Naive thymus-derived CD4-positive, alpha-beta T cell (primary cell): Measurements from ENCODE around the gene OR10H1. TPM values are rescaled to one million over a fixed set of nuclear protein-coding genes. Genes with fewer than 3 reads are reported as not detected.

Experiments used
- ATAC-seq: fragments of 150-1000 bp; cut with Tn5 transposase; 2 replicates; pipeline ENCODE4 v1.10.0; 2021; ENCODE audit warnings: mild to moderate bottlenecking, moderate library complexity
- CTCF ChIA-PET: fragments of 350-600 bp; sonication (Branson Sonifier 250); formaldehyde crosslinking; loops from one replicate; lab custom pipeline; 2021; ENCODE audit warnings: antibody characterized with exemption; lab: Charles Lee
- POLR2A ChIA-PET: fragments of 350-600 bp; sonication (Branson Sonifier 250); formaldehyde crosslinking; loops from one replicate; lab custom pipeline; 2021; ENCODE audit warnings: antibody characterized with exemption, inconsistent platforms; lab: Charles Lee
- DNase-seq, 9 donors: peaks; one replicate each; pipeline versions ENCODE4 v3.0.0 to v3.0.0-alpha.2; 2020 to 2022; ENCODE audit warnings: mixed read lengths in 1 of 9
- H3K27ac ChIP-seq: one replicate; pipeline ENCODE4 v1.7.0; 2013; ENCODE audit warnings: mild to moderate bottlenecking, low read depth, low read length, moderate library complexity
- H3K27me3 ChIP-seq, 2 donors: one replicate each; pipeline ENCODE4 v1.7.0; 2013; ENCODE audit warnings: low read length in 2 of 2, mild to moderate bottlenecking in 2 of 2, moderate library complexity in 2 of 2; ENCODE audit not compliant: control insufficient read depth in 2 of 2, insufficient read depth in 2 of 2
- H3K36me3 ChIP-seq, 3 experiments: 1 replicate in 2 of 3; 2 replicates in 1 of 3; pipeline ENCODE4 v1.7.0; 2013; ENCODE audit warnings: low read length in 3 of 3, mild to moderate bottlenecking in 3 of 3, moderate library complexity in 1 of 3; ENCODE audit not compliant: insufficient read depth in 3 of 3, control insufficient read depth in 2 of 3
- H3K4me1 ChIP-seq, 2 donors: one replicate each; pipeline ENCODE4 v1.7.0; 2013; ENCODE audit warnings: low read length in 2 of 2, mild to moderate bottlenecking in 2 of 2, moderate library complexity in 1 of 2; ENCODE audit not compliant: control insufficient read depth in 2 of 2, insufficient read depth in 2 of 2
- H3K4me3 ChIP-seq: 2 replicates; pipeline ENCODE4 v1.7.0; 2013; ENCODE audit warnings: mild to moderate bottlenecking, low read length
- H3K9me3 ChIP-seq, 3 experiments: 1 replicate in 2 of 3; 2 replicates in 1 of 3; pipeline ENCODE4 v1.7.0; 2013; ENCODE audit warnings: low read length in 3 of 3; ENCODE audit not compliant: control insufficient read depth in 2 of 3
- H3K27ac Mint-ChIP-seq, 9 donors: one replicate each; pipeline ENCODE4 v1.8.0; 2020 to 2022; ENCODE audit warnings: mixed read lengths in 9 of 9, mild to moderate bottlenecking in 8 of 9, moderate library complexity in 5 of 9, inconsistent platforms in 2 of 9
- H3K27me3 Mint-ChIP-seq, 5 donors: one replicate each; pipeline ENCODE4 v1.8.0; 2021 to 2022; ENCODE audit warnings: mixed read lengths in 5 of 5, mild to moderate bottlenecking in 1 of 5
- H3K36me3 Mint-ChIP-seq, 5 donors: one replicate each; pipeline ENCODE4 v1.8.0; 2020 to 2022; ENCODE audit warnings: mixed read lengths in 5 of 5, mild to moderate bottlenecking in 3 of 5, inconsistent platforms in 1 of 5
- H3K4me1 Mint-ChIP-seq, 7 donors: one replicate each; pipeline ENCODE4 v1.8.0; 2020 to 2022; ENCODE audit warnings: mixed read lengths in 7 of 7, mild to moderate bottlenecking in 3 of 7, inconsistent platforms in 1 of 7
- H3K4me3 Mint-ChIP-seq, 10 donors: one replicate each; pipeline ENCODE4 v1.8.0; 2020 to 2022; ENCODE audit warnings: mild to moderate bottlenecking in 10 of 10, mixed read lengths in 10 of 10, moderate library complexity in 6 of 10, inconsistent platforms in 2 of 10
- H3K9me3 Mint-ChIP-seq, 11 donors: one replicate each; pipeline ENCODE4 v1.8.0; 2020 to 2022; ENCODE audit warnings: mixed read lengths in 11 of 11, mild to moderate bottlenecking in 4 of 11, inconsistent platforms in 1 of 11, moderate library complexity in 1 of 11
- intact Hi-C, 2 donors: fragments of 100-400 bp; cut with micrococcal nuclease; formaldehyde crosslinking; loops; one replicate each; pipeline ENCODE4 v1.15.1; 2023
- polyA plus RNA-seq, 2 donors: library from polyadenylated mRNA; unstranded; fragments of 300-500 nt; fragmentation: Illumina TruSeq; gene quantifications; one replicate each; pipeline ENCODE4 v1.2.3, GENCODE V29; 2021
- total RNA-seq, 6 experiments: library from RNA in 5 of 6; stranded (reverse) in 5 of 6; gene quantifications; 1 replicate in 5 of 6; 2 replicates in 1 of 6; pipeline ENCODE4 v1.2.3 and lab custom pipeline; 2021 to 2026

Gene OR10H1, protein sequence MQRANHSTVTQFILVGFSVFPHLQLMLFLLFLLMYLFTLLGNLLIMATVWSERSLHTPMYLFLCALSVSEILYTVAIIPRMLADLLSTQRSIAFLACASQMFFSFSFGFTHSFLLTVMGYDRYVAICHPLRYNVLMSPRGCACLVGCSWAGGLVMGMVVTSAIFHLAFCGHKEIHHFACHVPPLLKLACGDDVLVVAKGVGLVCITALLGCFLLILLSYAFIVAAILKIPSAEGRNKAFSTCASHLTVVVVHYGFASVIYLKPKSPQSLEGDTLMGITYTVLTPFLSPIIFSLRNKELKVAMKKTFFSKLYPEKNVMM
- total RNA-seq (under 1 TPM in 1 of 5 experiments, not detected in 4; 0.22 TPM), polyA plus RNA-seq (not detected), total RNA-seq (lab: John Stamatoyannopoulos, UW) (not detected)

DNA sequence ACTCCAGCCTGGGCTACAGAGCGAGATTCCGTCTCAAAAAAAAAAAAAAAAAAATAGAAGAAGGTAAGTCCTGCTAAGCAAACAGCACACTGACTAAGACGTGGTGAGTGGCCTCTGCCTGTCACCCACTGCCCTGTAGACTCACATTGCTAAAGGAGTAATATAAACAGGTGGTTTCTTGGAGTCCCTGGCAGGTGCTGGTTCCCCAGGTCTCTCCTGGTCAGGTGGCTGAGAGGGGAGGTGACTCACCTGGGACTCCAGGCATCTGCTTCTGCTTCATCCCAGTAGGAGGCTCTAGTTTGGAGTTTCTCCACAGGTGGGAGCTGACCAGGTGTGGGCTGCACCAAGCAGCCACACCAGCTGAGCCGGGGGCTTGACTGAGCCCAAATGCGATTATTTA lies at the start of gene OR10H1:
Gene OR10H1, minus strand, starts transcription at position 359 of the 400 bp plus-strand sequence. CDS start 7,627 bp downstream, outside the sequence.
- peaks cover 3 to 8% of the 10 kb centered on the region in 2 donors for H3K4me1 ChIP-seq
- ChIA-PET POLR2A (no interaction called here), CTCF (interaction anchor here (0.6 to 0.8 kb wide), 2 partner anchors 15 to 22 kb away, joined by 4 read pairs; no protein-coding TSS in a partner anchor)
- H3K36me3 ChIP-seq, result no peaks in the 10 kb centered on the region
- no peak within 1 kb of the TSS for H3K4me3 Mint-ChIP-seq
- peaks cover 0 to 2% (median 0%) of the 10 kb centered on the region in 11 donors for H3K9me3 Mint-ChIP-seq
- peaks cover 2 to 24% (median 15%) of the 10 kb centered on the region in 7 donors for H3K4me1 Mint-ChIP-seq
- H3K36me3 Mint-ChIP-seq, result no peaks in the 10 kb centered on the region
- ATAC-seq (no peak), DNase-seq (no peak)
- no peak within 1 kb of the TSS for H3K4me3 ChIP-seq
- H3K9me3 ChIP-seq, result no peaks in the 10 kb centered on the region
- peaks cover 6 to 34% (median 14%) of the 10 kb centered on the region in 5 donors for H3K27me3 Mint-ChIP-seq
- H3K27ac Mint-ChIP-seq, result peak within 1 kb of the TSS in 1 of 9 donors; percentile 77
- H3K27me3 ChIP-seq, result peaks cover 0 to 4% of the 10 kb centered on the region in 2 donors
- intact Hi-C loops, result no loop called here
- H3K27ac ChIP-seq, result no peak within 1 kb of the TSS

GRCh38 chr19:15864824-15865223 lies 49.4 kb upstream of the OR10H1 start:
- ChIA-PET POLR2A (no interaction called here), CTCF (interaction anchor here (0.9 kb wide), 2 partner anchors 13 to 51 kb away, joined by 3 read pairs; no protein-coding TSS in a partner anchor)
- intact Hi-C loops, result no loop called here

GRCh38 chr19:15863272-15863671 lies 47.8 kb upstream of the OR10H1 start:
- Mint-ChIP-seq H3K27ac (no peak overlapping the region), H3K36me3 (no peaks in the 10 kb centered on the region), H3K4me3 (no peak overlapping the region), H3K4me1 (peaks cover 0 to 5% (median 0%) of the 10 kb centered on the region in 7 donors), H3K9me3 (no peaks in the 10 kb centered on the region), H3K27me3 (peaks cover 0 to 6% (median 0%) of the 10 kb centered on the region in 5 donors)
- ChIA-PET POLR2A (no interaction called here), CTCF (no interaction called here)
- H3K27me3 ChIP-seq, result no peaks in the 10 kb centered on the region
- intact Hi-C loops, result no loop called here
- H3K4me1 ChIP-seq, result no peaks in the 10 kb centered on the region
- no peak overlapping the region for H3K4me3 ChIP-seq
- DNase-seq, result no peak
- ATAC-seq, result no peak
- no peak overlapping the region for H3K27ac ChIP-seq
- no peaks in the 10 kb centered on the region for H3K9me3 ChIP-seq
- H3K36me3 ChIP-seq, result no peaks in the 10 kb centered on the region

More at GRCh38 chr19:15864824-15865223, 49.4 kb upstream of the OR10H1 start:
- Histone ChIP-seq H3K9me3 (no peaks in the 10 kb centered on the region), H3K4me1 (no peaks in the 10 kb centered on the region), H3K36me3 (no peaks in the 10 kb centered on the region), H3K27ac (no peak overlapping the region), H3K4me3 (no peak overlapping the region), H3K27me3 (no peaks in the 10 kb centered on the region)
- Mint-ChIP-seq H3K27ac (peak overlapping the region in 1 of 9 donors; percentile 37), H3K9me3 (no peaks in the 10 kb centered on the region), H3K4me1 (peaks cover 4 to 12% (median 8%) of the 10 kb centered on the region in 7 donors), H3K4me3 (peak overlapping the region in 1 of 10 donors; percentile 33), H3K27me3 (peaks cover 0 to 7% (median 6%) of the 10 kb centered on the region in 5 donors), H3K36me3 (no peaks in the 10 kb centered on the region)
- DNase-seq (no peak), ATAC-seq (no peak)

GRCh38 chr19:15862444-15862843 lies 47.0 kb upstream of the OR10H1 start:
- intact Hi-C loops, result no loop called here
- POLR2A ChIA-PET, result no interaction called here

GRCh38 chr19:15860522-15860921 lies 45.1 kb upstream of the OR10H1 start:
- Mint-ChIP-seq H3K27ac (no peak overlapping the region), H3K36me3 (no peaks in the 10 kb centered on the region), H3K4me3 (no peak overlapping the region), H3K9me3 (no peaks in the 10 kb centered on the region), H3K4me1 (no peaks in the 10 kb centered on the region), H3K27me3 (peaks cover 0 to 6% (median 0%) of the 10 kb centered on the region in 5 donors)
- H3K9me3 ChIP-seq, result no peaks in the 10 kb centered on the region
- POLR2A ChIA-PET, result no interaction called here
- no peak overlapping the region for H3K27ac ChIP-seq
- no peak overlapping the region for H3K4me3 ChIP-seq
- H3K36me3 ChIP-seq, result no peaks in the 10 kb centered on the region
- intact Hi-C loops, result no loop called here
- ATAC-seq, result no peak
- H3K27me3 ChIP-seq, result no peaks in the 10 kb centered on the region
- DNase-seq, result no peak
- H3K4me1 ChIP-seq, result no peaks in the 10 kb centered on the region
- CTCF ChIA-PET, result no interaction called here

More at GRCh38 chr19:15862444-15862843, 47.0 kb upstream of the OR10H1 start:
- no peak for ATAC-seq
- no peaks in the 10 kb centered on the region for H3K36me3 ChIP-seq
- Mint-ChIP-seq H3K4me3 (no peak overlapping the region), H3K27ac (no peak overlapping the region), H3K9me3 (no peaks in the 10 kb centered on the region), H3K36me3 (no peaks in the 10 kb centered on the region), H3K4me1 (peaks cover 0 to 5% (median 0%) of the 10 kb centered on the region in 7 donors), H3K27me3 (peaks cover 0 to 6% (median 0%) of the 10 kb centered on the region in 5 donors)
- CTCF ChIA-PET, result no interaction called here
- H3K27me3 ChIP-seq, result no peaks in the 10 kb centered on the region
- no peak overlapping the region for H3K4me3 ChIP-seq
- no peaks in the 10 kb centered on the region for H3K4me1 ChIP-seq
- no peak for DNase-seq
- H3K27ac ChIP-seq, result no peak overlapping the region
- H3K9me3 ChIP-seq, result no peaks in the 10 kb centered on the region

DNA sequence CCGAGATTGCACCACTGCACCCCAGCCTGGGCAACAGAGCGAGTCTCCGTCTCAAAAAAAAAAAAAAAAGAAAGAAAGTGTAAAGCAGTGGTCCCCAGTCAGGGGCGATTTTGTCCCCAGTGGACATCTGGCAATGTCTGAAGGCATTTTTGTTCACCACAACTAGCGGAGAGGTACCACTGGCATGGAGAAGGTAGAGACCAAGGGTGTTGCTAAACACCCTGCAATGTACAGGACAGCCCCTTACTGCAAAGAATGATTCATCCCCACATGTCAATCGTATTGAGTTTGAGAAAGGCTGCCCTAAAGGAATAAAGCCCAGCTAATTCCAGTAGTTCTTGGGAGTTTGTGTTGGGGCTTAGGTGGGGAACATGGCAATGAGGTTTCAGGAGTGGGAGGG lies 43.7 kb upstream of the OR10H1 start:
- H3K27ac ChIP-seq, result no peak overlapping the region
- intact Hi-C loops, result no loop called here
- ATAC-seq, result no peak
- H3K27ac Mint-ChIP-seq, result no peak overlapping the region
- ChIA-PET CTCF (interaction anchor here (0.7 kb wide), 1 partner anchor 289 kb away, joined by 3 read pairs; no protein-coding TSS in a partner anchor), POLR2A (no interaction called here)
- H3K4me1 Mint-ChIP-seq, result no peaks in the 10 kb centered on the region
- no peaks in the 10 kb centered on the region for H3K36me3 Mint-ChIP-seq
- no peak overlapping the region for H3K4me3 ChIP-seq
- H3K27me3 Mint-ChIP-seq, result peaks cover 0 to 6% (median 0%) of the 10 kb centered on the region in 5 donors
- H3K9me3 ChIP-seq, result no peaks in the 10 kb centered on the region
- no peaks in the 10 kb centered on the region for H3K27me3 ChIP-seq
- H3K36me3 ChIP-seq, result no peaks in the 10 kb centered on the region
- no peak for DNase-seq
- no peak overlapping the region for H3K4me3 Mint-ChIP-seq
- H3K4me1 ChIP-seq, result no peaks in the 10 kb centered on the region
- no peaks in the 10 kb centered on the region for H3K9me3 Mint-ChIP-seq
